ENCODE results near the gene ABHD14A.
A peak's percentile ranks its signal among the peaks of the same experiment; 100 is the strongest.

The ABHD14A gene

DNA sequence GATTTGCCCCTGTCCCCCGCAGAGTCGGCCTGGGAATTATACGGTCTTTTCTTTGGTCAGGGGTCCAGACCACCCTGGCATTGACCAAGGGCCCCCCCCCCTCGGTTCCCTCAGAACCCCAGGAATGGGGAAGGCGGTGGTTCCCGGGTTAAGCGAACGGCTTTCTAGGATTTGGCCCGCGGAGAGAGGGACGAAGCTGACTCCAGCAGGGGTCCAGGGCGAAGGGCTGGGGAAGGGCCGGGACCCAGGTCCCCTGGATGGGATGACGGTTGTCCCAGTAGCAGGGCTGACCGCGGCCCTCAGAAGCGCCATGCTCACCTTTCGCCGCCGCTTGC is 33.4 kb upstream of the ABHD14A start:
- DNase-seq (ENCODE audit: low read depth) = no peak

DNA sequence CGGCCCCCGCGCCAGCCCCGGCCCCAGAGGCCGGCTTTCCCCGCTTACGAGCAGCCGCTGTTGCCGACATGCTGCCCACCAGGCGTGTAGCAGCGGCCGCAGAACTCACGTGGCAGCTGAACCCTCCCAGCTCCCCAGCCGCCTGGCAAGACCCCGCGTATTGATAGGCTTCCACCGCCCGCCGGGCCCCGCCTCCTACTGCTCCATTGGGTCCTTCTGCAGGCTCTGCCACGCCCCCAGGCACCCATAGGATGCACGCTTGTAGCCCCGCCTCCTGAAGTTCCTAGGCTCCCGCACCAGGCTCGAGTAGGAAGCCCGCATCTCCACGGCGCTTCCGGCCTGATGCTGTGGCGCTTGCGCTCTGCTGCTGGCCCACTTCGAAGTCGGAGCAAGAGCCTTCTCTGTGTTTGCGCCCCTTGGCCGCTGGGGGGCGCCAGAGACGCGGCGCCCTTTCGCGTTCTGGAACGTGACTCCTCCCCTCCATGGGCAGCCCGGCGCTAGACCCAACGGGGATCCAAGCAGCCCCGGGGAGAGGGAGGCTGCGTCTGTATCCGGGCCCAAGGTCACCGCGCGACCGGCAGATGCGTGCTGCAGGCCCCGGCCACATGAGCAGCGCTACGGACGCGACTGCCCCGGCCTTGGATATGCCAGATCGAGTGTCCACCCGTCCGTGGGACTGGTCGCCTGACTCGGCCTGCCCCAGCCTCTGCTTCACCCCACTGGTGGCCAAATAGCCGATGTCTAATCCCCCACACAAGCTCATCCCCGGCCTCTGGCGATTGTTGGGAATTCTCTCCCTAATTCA is 32.9 kb upstream of the ABHD14A start, which contains the start of the genes PARP3 and RRP9:
PARP3 (plus strand) TSS at position 566 of the 805 bp plus-strand sequence. CDS start 993 bp downstream, outside the sequence.
RRP9 (minus strand) TSS at position 107 of the 805 bp plus-strand sequence; CDS start at position 70, 37 bp downstream.
- peak; percentile 100 for DNase-seq (ENCODE audit: low read depth)

DNA sequence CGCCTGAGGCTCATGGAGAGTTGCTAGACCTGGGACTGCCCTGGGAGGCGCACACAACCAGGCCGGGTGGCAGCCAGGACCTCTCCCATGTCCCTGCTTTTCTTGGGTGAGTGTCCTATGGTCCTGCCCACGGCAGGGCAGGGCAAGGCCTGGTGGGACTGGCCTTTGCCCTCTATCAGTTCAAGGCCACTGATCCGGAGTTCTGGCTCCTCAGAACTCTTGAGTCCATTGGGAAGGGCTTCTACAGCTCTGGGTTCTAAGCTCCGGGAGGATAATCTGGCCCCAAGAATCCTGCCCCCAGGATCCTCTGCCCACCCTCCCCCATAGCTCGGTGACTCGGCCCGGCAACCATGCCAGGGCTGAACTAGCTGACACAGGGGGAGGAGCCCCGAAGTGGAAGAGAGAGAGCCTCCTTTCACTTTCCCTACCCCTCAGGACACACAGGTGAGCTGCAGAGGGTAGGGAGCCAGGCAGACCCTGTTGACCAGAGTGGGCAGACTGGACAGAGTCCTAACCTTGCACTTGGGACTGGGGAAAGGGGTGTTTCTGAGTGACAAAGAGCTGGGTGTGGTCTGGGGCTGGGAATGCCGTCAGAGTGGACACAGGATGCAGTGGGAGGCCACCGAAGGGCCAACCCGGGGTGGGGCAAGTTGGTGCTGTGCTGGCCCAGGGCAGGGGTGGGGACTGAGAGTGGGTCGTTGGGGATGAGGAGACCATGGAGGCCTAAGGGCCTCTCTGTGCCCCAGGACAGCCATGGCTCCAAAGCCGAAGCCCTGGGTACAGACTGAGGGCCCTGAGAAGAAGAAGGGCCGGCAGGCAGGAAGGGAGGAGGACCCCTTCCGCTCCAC is 32.0 kb upstream of the ABHD14A start:
- no peak for DNase-seq (ENCODE audit: low read depth)

DNA sequence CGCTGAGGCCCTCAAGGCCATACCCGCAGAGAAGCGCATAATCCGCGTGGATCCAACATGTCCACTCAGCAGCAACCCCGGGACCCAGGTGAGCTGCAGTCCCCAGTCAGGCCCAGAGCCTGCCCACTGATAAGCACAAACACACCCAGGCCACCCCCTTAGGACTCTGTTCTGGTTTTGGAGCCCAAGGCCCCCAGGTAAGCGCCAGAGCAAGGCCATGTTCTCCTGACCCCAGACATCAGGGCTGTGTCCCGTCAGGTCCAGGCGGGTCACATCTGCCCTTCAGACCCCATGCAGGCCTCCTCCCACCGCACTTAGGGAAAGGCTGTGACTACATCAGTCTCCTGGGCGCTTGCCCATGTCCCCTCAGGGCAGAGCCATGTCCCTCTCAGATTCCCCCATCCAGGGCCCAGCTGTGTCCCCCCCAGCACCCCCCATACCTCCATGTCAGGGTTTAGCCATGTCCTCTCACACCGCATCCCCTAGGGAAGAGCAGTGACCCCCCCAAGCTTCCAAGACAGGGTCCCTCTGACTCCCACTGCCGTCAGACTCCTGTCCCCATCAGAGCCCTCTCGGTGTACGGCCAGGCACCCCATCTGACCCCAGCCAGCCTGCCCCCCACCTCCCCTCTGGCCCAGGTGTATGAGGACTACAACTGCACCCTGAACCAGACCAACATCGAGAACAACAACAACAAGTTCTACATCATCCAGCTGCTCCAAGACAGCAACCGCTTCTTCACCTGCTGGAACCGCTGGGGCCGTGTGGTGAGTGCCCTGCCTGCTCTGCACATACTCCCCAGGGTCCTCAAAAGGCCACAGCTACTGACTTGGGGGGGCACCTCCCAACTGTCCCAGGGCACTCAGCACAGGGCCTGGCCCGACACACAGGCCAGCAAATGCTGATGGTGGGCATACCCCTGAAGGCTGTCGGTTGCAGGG is 31.1 kb upstream of the ABHD14A start:
- no peak for DNase-seq (ENCODE audit: low read depth)

DNA sequence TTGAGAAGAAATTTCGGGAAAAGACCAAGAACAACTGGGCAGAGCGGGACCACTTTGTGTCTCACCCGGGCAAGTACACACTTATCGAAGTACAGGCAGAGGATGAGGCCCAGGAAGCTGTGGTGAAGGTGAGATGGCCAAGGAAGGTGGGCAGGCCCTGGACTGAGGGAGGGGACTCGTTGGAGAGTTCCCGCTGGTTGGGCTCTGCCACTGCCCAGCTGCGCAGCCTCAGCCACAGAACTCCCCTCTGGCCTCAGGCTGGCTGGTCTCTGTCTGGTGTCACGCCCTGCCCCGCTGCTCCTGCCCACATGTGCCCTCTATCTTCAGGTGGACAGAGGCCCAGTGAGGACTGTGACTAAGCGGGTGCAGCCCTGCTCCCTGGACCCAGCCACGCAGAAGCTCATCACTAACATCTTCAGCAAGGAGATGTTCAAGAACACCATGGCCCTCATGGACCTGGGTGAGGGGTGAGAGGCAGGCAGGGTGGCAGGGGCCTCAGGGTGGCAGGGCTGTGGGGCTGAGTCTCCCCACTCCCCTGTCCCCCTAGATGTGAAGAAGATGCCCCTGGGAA is 30.3 kb upstream of the ABHD14A start:
- no peak for DNase-seq (ENCODE audit: low read depth)

DNA sequence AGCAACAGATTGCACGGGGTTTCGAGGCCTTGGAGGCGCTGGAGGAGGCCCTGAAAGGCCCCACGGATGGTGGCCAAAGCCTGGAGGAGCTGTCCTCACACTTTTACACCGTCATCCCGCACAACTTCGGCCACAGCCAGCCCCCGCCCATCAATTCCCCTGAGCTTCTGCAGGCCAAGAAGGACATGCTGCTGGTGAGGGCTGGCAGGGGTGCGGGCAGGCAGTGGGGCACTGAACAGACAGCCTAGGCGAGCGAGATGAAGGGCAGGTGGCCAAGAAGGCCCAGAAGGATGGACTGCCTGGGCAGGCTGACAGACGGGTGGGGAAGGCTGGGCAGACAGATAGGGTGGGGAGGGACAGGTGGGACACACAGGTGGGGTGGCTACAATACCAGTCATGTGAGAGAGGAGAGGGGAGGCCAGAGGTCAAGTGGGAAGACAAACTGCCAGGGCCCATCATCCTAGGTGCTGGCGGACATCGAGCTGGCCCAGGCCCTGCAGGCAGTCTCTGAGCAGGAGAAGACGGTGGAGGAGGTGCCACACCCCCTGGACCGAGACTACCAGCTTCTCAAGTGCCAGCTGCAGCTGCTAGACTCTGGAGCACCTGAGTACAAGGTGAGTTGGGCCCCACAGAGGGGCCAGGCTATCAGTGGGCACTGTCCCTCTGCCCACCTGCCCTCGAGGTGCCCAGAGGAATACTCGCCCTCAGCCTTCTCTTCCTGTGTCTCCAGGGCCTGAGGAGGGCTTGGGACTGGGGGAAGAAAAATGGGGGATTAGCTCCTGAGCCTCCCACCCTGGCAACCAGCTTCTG is 29.6 kb upstream of the ABHD14A start:
- DNase-seq (ENCODE audit: low read depth) = no peak

DNA sequence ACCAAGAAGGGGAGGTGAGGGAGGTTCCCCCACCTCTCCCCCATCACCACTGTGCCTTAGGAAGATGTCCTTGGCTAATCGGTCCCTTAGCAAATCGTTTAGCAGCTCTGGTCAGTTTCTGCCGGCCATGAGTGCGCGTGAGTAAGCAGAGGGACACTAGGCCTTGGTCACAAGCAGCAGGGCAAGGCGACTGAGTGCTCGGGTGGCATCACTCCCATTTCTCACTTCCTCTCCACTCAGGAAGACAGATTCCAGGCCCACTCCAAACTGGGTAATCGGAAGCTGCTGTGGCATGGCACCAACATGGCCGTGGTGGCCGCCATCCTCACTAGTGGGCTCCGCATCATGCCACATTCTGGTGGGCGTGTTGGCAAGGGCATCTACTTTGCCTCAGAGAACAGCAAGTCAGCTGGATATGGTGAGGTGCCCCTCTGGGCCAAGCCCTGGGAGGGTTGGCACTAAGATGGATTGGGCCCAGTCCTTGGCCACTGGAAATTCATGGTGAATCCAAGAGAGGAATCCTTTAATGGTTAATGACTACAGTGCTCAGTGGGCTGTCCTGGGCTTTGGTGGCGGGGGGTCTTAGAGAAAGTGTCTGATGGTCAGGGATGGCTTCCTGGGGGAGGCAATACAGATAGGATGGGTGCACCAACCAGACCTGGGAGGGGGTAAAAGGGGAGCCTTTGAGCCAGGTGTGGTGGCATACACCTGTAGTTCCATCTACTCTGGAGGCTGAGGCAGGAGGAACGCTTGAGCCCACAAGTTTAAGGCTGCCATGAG is 28.7 kb upstream of the ABHD14A start:
- no peak for DNase-seq (ENCODE audit: low read depth)

DNA sequence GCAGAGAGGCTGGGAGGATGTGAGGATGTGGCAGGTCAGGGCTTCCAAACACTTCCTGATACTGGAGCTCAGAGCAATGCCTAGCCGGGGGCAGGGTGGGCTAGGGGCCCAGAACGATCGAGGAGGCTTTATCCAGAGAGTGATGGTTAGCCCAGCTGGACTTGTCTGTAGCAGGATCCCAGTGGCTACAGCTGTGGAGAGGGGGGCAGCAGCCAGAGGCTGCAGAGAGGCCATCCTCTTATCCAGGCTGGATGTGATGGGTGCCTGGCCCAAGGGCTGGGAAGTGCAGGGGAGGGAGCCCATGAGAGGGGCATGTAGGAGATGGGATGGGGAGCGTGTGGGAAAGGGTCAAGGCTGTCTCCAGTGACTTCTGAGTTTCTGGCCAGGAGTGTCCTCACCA is 28.1 kb upstream of the ABHD14A start:
- DNase-seq (ENCODE audit: low read depth) = no peak

DNA sequence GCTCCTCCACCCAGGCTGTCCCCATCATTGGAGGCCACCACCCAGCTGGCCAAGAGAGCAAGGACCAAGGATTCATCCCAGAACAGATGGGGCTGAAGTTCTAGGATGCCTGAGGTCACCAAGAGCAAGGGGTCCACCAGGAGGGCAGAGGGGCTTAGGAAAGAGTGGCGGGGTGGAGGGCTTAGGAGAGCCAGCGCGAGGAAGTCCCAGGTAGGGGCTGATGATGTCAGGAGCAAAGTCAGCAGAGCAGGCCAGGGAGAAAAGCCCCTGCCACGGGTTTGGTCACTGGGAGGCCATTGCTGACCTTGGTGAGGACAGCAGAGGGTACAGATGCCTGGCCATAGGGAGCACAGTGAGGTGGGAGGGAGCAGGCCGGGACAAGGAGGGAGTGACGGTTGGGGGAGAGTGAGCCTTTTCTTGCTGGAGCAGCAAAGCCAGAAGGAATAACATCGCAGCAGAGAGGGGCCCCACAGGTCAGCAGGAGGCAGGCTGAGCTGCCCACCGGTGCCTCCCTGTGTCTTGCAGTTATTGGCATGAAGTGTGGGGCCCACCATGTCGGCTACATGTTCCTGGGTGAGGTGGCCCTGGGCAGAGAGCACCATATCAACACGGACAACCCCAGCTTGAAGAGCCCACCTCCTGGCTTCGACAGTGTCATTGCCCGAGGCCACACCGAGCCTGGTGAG is 27.5 kb upstream of the ABHD14A start:
- no peak for DNase-seq (ENCODE audit: low read depth)

DNA sequence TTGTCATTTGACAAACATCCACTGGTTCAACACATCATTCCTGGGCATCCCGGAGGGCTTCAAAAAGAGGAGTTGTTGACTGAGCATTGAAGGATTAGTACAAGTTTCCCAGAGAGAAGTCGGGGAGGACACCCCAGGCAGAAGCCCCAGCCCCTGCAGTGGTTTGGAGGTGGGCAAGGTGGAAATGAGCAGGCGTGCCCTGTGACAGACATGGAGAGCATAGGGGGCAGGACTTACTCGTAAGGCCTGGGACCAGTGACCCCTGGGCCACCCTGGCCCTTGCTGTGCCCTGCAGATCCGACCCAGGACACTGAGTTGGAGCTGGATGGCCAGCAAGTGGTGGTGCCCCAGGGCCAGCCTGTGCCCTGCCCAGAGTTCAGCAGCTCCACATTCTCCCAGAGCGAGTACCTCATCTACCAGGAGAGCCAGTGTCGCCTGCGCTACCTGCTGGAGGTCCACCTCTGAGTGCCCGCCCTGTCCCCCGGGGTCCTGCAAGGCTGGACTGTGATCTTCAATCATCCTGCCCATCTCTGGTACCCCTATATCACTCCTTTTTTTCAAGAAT is 26.8 kb upstream of the ABHD14A start:
- DNase-seq (ENCODE audit: low read depth) = no peak

DNA sequence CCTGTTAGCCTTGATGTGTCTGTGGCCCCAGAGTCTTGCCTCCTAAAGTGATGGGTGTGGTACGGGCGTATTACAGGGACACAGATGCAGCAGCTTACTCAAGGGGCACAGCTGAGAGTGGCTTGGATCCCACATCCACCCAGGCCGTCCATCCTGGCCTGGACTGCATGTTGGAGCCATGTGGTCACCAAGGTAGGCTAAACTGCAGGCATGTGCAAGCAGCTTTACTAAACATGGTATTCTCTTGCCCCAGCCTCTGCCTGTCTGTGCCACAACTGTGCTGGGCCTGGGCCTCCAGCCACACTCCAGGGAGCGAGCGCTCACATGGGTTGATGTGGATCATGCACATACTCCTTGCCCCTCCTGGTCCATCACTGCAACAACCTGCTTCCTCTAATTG is 25.7 kb upstream of the ABHD14A start:
- no peak for DNase-seq (ENCODE audit: low read depth)

DNA sequence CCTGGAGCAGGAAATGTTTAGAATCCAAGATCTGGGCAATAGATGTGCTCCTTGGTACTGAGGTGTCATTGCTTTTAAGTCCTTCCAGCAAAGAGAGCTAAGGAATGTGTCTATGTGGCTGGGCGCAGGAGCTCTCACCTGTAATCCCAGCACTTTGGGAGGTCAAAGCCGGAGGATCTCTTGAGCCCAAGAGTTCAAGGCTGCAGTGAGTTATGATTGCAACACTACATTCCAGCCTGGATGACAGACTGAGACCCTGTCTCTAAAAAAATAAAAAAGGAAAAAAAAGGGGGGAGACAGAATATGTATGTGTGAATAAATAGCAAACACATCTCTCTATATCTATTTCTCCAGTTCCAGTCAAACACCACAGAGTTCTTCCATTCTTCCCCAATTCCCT is 24.0 kb upstream of the ABHD14A start:
- no peak for DNase-seq (ENCODE audit: low read depth)

DNA sequence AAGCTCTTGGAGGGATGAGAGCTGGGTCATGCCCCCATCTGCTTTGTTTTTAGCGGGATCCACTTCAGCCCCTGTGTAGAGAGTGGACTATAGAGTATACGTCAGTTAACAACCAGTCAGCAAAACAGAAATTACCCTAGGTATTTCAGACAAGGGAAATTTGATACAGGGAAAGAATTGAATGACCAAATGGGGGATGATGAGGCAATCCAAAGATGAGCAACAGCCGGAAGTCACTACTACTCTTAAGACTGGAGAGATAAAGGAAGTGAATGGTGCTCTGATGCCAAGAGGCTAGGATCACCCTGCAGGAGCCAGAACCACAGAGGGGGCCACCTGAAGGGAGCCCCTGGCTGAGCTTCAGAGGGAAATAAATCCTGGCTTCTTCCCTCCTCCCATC is 21.4 kb upstream of the ABHD14A start:
- no peak for DNase-seq (ENCODE audit: low read depth)

DNA sequence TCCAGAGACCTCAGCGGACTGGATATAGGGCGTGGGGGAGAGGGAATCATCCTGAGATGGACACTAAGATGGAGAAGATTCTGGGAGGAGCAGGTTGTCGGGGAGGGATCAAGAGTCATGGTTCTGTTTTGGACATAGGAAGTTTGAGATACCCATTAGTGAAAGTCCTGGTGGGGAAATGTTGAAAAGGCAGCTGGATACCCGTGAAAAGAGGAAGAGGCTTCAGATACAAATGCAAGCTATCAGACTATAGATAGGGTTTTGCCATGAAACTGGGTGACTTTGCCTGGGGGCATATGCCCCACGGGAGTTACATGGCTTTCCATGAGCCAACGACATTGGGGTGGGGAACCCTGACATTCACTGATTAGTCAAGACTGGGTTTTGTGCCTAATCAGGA is 20.8 kb upstream of the ABHD14A start:
- DNase-seq (ENCODE audit: low read depth) = no peak

DNA sequence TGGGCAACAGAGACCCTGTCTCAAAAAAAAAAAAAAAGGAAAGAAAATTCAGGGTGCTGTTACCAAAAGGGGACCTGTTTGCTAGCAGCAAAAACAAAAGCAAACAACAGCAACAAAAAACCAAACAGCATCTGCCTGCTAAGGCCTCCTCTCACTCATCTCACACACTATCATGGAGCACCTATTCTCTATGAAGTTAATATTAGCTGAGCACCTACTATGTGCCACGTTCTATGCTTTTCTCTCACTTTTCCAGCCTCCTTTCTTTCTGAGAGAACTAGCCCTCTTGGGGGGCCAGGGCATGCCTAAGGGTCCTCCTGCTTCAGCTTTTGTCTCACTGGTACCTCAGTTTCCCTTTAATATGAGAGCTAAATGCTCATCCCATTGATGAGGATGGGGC is 20.2 kb upstream of the ABHD14A start:
- DNase-seq (ENCODE audit: low read depth) = no peak

DNA sequence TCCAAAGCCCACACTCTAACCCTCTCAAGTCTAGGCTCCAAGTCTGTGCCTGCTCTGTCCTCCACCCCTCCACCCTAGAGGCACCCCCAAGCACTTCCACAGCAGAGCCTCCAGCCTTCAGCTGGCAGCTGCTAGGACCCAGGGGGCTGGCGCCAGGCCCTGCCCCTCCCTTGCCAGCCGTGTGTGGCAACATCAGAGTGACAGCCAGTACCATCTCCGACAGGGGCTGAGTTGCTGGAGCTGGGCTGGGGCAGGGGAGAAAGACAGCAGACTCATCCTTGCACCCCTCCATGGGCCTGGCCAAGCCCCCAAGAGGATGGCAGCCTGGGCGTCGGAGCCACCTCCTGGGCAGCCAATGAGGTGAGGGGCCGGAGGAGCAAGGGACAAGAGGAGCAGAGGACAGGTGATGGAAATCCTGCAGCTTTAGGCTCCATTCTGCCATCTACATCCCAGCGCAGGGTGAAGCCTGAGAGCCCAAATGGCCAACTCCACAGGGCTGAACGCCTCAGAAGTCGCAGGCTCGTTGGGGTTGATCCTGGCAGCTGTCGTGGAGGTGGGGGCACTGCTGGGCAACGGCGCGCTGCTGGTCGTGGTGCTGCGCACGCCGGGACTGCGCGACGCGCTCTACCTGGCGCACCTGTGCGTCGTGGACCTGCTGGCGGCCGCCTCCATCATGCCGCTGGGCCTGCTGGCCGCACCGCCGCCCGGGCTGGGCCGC is 19.5 kb upstream of the ABHD14A start, which contains the start of gene GPR62:
GPR62 (plus strand) TSS at position 207 of the 718 bp plus-strand sequence; CDS start at position 479, 272 bp downstream.
- no peak for DNase-seq (ENCODE audit: low read depth)

DNA sequence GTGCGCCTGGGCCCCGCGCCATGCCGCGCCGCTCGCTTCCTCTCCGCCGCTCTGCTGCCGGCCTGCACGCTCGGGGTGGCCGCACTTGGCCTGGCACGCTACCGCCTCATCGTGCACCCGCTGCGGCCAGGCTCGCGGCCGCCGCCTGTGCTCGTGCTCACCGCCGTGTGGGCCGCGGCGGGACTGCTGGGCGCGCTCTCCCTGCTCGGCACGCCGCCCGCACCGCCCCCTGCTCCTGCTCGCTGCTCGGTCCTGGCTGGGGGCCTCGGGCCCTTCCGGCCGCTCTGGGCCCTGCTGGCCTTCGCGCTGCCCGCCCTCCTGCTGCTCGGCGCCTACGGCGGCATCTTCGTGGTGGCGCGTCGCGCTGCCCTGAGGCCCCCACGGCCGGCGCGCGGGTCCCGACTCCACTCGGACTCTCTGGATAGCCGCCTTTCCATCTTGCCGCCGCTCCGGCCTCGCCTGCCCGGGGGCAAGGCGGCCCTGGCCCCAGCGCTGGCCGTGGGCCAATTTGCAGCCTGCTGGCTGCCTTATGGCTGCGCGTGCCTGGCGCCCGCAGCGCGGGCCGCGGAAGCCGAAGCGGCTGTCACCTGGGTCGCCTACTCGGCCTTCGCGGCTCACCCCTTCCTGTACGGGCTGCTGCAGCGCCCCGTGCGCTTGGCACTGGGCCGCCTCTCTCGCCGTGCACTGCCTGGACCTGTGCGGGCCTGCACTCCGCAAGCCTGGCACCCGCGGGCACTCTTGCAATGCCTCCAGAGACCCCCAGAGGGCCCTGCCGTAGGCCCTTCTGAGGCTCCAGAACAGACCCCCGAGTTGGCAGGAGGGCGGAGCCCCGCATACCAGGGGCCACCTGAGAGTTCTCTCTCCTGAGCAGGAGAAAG is 18.7 kb upstream of the ABHD14A start:
- DNase-seq (ENCODE audit: low read depth) = no peak

Data from T-helper 22 cell (primary cell).